Stimulated activated CD4-positive, alpha-beta T cell treated with anti-CD3 and anti-CD28 coated beads, Interleukin-12 subunit alpha, Interleukin-12 subunit beta, amount 100 ng/mL, for 48 hours (primary cell): ENCODE data around the gene MME.

Source experiments
- DNase-seq, 3 donors: peaks; one replicate each; pipeline ENCODE4 v3.0.0-alpha.2; 2020; ENCODE audit warnings: low read depth in 2 of 3, low spot score in 1 of 3

Gene MME

DNA sequence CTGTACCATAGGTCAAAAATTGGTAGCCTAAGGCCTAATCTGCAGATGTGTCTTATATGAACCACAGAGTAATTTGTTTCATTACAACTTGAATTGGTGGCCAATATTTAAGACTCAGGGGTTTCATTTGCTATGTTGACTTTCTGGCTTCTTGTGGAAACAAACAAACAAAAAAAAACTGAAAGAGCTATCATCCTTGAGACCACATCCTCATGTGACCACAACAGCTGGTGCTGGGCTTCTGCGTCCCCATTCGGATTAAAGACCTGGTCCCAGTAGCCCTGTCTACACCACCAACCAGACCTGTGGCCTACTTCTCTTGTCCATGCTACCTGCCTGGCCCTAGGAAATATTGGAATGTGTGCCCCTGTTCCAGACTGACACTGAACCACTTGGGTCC is 151.7 kb downstream of the MME start:
- no peak for DNase-seq

DNA sequence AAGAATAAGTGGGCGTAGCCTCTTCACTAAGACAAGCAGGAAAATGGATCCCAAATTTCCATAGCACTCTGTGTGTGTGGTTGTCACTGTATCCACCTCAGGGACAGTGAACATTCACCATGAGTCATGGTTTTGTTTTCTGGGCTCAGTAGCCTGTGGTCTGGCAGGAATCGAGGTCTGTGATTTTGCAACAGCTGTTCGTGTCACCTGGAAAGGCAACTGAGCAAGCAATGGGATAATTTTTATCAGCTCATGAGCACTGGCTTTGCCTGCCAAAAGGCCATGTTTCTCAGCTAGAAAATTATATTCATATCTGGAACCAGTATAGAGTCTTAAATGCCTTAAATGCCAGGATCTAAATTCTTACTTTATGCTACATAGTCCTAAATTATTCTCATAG is 152.5 kb downstream of the MME start:
- no peak for DNase-seq

GRCh38 chr3:155233213-155233612 is 153.1 kb downstream of the MME start:
- no peak for DNase-seq
